Activated T-cell treated with anti-CD3 and anti-CD28 coated beads, Interleukin-2, amount 50 U/mL, for 48 hours (primary cell): ENCODE measurements around the gene MLLT10.
A peak's percentile ranks its signal among the peaks of the same experiment; 100 is the strongest.

Experiments
- DNase-seq, 2 experiments: peaks; one replicate each; pipeline ENCODE4 v3.0.0-alpha.2; 2020

The MLLT10 gene

DNA sequence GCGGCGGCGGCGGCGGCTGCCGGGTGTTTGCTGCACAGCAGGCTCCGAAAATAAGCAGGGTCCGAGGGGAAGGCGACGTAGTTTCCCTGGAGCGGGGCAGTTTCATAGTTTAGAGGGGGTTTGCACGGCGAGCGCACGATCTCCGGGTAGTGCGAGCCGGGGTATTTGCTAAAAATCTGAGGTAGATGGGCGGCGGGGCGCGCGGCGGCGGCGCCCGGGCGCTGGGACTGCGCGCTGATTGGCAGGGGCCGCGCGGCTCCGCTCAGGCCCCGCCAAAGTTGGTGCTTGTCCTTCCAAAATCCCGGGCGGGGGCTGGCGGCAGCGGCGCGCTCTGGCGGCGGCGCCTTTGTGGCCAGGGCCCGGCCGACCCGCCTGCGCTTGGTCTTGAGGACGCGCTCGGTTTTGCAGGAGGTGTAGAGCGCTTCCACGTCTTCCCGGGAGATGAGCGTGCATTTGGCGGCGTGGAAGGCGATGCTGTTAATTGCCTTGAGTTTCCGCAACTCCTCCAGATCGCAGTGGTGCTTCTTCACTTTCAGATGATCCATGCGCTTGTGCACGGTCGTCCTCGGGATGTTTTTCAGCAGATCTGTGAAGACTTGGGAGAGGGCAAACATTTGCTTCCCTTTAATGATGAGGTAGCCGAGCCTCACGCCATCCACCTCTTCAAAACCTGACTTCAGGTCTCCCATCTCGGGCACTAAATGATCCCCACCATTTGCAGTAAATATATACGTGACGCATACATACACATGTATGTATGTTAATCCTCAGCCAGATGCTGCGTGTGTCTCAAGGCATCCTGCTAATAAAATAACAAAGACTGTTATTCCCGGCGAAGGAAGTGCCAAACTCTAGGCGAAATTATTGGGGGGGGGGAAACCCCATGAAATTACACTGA lies 16.6 kb upstream of the MLLT10 start:
- DNase-seq, result peak; percentile 45 to 63

DNA sequence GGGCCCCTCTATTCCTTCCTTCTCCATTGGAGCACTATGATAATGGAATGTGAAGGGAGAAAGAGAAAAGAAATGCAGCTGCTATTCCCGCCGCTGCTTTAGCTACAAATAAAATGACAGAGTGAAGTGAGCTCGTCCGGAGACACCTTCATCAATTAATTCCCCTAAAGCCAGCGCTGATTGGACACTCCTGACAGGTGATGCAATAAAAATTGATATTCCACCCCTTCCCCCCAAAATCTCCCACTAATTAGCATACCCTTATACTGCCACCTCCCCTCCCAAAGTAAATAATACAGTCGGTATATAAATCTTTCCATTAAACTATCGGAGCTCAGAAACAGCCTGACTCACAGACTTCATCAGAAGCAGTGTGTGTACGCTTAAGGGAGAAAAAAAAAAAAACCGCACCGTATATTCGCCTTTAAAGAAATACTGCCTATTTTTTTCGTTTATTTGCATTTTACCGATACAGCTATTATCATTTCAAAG lies 15.8 kb upstream of the MLLT10 start:
- DNase-seq, result no peak

DNA sequence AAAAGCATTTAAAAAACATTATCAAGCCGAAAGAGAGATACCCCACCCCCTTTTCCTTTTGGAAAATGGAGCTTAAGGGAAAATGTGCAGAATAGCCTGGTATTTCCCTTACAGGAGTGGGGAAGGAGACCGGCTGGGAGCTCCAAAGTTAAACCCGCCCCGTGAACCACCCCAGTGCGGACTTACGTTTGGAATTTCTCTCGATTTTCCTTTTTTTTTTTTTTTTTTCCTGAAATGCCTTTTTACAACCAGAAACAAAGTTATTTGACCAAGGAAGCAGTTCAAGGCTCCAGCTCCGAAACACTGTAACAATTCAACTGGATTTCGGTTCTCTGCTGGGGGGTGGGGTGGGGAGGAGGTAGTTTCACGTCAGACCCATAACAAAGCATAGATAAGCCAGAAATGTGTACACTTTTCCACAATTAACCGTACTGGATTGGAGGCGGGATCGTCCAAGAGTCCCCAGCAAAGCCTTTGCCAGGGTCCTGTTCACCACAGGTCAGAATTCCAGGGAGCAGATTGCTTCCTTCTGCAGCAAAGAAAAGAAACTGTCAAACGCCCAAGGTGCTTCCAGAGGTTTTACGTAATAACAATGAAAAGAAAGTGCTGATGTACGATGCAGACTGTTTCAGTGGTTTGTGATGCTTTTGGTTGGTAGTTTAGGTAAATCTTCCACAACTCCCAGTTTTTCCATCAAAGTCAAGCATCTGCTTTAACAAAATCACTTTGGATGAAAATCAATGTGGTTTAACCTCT lies 15.2 kb upstream of the MLLT10 start:
- no peak for DNase-seq

GRCh38 chr10:21519397-21519933 lies 14.6 kb upstream of the MLLT10 start:
- no peak for DNase-seq

DNA sequence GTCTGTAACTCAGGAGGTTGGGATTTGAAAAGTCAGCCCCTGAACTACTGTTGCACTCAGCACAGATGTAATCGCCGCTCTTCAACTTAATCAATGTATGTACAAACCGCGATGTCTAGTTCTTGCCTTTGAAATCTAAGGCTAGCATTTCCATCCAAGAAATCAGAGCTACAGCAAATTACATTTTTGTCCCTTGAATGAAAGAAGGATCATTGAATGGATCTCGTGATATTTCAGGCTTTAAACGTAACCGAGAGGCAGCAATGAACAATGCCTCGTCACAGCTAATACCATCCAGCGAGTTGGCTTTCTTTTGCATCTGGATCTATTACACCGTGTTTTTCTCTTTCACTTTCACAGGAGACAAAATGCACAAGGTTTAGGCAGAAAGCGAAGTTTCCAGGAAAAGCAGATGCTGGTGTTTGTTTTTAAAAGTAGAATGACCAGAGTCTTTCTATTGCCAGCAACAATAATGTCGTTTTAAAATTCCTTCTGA lies 14.0 kb upstream of the MLLT10 start:
- DNase-seq, result no peak

- DNase-seq, result no peak
Measured at GRCh38 chr10:21520509-21520908, 13.5 kb upstream of the MLLT10 start.

DNA sequence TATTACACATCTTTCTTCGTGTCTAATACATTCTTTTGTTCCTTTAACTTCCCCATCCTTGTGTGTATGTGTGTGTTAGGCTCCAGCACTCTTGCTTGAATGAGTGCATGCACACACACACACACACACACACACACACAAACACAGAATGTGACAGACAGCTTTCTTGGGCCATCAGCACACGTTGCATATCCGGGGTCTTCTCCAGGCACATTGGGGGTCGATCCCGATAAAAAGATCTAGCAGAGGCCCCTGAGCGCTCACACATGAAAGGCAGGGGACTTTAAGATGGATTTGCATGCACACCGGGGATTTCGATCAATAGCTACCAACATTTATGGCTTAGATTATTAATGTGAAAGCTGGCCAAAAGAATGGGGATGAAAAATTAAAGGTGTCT lies 13.1 kb upstream of the MLLT10 start:
- no peak for DNase-seq

DNA sequence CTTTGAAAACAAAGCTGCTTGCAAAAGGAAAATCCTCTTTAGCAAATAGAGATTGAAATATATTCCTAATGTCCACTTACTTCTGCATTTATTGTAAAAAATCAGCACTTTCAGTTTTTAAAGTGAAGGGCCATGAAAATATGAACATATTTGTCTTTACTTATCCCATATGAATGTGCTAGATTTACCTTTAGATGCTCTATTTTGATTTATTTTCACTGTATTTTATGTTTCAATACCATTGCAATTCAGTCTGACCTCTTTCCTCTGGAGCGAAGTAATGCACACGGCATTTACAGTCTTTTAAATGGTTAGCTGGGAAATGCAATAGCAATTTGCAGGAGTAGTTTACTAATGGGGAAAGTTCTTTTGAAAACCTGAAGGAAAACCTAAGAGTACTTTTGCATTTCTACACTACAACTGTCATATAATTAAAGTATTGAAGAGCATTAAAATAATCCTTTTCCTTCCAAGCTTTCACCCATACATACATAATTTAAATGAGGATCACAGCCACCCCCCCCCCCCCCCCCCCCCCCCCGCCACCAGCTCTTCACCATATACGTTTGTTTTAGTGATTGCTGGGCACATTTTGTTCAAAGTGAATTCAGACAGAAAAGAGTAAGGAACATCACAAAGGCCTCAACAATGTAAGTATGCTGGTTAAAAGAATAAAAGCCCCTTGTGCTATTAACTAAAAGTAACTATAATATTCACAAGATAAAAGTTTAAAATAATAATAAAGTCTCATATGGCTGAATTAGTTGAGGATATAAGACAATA lies 12.1 kb upstream of the MLLT10 start:
- no peak for DNase-seq

DNA sequence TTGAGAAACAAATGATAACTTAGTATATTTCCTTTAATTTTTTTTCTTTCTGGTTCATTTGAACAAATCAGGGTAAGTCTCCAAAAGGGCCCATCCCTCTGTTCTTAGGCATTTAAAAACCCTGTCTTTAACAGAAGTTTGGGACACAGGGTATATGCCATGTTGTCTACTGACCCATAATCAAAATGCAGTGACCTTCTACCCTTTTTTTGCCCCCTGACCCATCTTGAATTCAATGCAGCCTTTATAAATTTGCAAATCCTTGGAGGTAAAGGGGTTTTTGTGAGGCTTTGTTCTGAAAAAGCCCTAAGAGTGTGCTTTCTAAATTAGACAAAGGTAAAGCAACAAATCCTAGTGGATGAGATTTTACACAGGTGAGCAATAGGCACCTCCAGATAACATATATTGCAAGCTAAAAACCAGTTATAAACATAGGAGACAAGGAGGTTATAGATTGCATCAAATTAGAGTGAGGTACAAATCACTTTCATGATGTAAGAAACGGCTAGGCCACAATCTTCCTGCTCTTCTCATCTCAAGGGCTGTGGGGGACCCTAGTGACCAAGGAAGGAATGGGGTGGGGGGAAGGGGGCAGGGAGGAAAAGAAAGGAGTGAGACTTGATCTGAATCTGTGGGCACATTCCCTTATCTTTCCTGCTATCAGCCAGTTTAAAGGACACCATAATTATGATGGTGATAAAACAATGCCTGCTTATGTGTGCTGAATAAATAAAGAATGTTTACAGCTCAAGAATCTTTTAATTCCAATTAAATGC lies 11.2 kb upstream of the MLLT10 start:
- no peak for DNase-seq

DNA sequence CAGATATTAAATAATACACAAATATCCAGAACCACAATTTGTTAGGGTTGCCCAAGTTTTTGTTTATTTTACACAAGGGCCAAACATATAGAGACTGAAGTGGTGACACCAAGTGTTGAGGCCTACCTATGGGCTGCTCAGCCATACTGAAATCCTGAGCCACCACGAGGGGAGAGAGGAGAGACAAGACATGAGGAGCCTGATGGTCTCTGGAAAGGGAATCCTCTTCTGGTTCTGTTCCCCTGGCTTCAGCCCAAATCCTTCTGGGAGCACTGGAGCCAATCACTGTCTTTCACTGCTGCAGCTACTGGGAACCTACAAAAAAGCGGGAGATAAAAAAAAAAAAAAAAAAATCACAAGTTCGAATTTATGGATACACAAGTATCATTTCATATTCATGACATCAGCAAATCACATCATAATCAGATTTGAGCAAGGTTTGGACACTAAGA lies 10.4 kb upstream of the MLLT10 start:
- DNase-seq, result no peak

DNA sequence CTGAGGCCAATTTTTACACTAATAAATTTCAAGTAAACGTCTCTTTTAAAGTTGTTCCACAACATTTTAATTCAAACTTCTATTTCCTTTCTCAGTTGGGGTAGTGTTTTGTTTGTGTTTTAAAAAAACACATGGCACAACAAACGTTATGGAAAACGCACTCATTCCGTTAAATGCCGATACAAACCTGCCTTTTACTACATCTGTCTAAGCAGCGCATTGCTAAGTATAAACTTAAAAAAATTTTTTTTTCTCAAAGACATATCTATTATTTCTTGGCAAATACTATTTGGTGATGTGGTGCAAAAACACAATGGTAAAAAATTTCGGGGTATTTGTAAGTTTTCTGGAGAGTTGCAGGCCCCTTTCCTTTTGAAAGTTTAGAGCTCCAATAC lies 9.9 kb upstream of the MLLT10 start:
- DNase-seq, result no peak

DNA sequence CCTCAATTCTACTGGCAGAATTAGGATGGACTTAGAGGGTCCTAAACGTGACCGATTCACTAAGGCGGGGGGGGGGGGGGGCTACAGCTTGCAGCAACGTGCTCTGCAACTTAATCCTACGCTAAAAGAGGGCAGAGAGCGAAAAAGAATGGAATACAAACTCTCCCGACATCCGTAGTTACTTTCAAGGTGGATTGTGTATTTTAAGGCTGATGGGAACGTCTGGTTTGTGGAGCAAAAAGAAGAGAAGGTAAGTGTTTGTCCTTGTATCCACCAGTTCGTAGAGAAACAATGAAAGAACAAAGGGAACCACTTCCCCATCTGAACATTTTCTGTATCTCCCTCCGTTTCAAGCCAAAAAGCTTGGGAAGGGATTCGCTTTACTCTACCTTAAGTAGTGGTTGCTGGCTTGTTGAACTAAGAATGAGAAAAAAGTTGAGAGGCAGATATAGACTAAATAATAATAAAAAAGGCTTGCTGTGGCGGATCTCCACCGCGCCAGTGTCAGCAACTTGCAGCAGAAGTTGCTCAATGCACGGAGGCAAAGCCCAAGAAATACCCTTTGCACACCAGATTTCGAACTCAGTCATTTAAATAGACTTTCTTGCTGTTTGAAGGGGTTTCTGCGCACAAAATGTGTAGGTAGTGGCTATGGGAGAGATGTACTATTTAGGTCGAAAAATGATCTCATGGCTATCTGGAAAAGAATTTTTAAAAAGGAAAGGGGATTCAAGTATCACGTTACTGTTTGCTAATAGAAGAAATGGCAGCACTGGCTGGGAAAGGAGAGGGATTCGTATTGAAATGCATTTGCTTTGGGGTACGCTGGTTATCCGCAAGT lies 9.3 kb upstream of the MLLT10 start:
- no peak for DNase-seq

- DNase-seq, result peak in 1 of 2 experiments; percentile 75
Measured at GRCh38 chr10:21525367-21526187, 8.5 kb upstream of the MLLT10 start, which contains the start of gene SKIDA1. TSS of gene SKIDA1 (minus strand) at chr10:21525682. CDS start at chr10:21517822, 7,860 bp downstream.

- DNase-seq, result peak; percentile 69 to 80
Measured at GRCh38 chr10:21526188-21526859, 7.7 kb upstream of the MLLT10 start.

DNA sequence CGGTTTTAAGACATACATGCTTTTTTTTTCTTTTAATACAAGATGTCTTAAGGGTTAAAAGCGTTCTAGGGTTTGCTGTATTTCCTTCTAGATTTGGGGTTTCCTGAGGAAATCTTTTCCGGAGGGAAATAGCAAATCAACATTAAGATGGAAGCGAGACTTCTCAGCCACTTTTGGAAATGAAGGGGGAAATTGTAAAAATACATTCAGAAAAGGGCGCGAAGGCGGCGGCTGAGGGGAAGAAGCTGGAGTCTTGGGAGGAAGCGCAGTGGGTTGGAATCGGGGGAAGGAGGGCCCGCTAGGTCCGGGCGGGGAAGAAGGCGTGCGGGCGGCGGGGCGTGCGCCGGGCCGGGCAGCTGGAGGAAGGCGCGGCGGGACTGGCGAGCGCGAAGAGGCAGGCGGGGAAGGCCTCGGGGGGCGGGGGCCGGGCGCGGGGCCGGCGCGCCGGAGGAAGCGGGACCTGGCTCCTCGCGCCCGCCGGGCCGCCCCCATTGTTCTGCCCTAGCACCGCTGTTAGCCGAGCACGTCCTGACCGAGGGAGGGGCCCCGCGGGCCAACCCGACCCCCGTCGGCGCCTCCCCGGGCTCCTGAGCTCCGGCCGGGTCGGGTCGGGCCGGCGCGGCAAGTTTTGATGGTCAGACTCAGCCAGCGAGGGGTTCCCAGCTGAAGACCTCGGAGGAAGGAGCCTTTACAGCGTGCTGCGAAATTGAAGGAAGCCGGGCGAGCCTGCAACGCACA lies 7.0 kb upstream of the MLLT10 start:
- peak; percentile 55 to 69 for DNase-seq

DNA sequence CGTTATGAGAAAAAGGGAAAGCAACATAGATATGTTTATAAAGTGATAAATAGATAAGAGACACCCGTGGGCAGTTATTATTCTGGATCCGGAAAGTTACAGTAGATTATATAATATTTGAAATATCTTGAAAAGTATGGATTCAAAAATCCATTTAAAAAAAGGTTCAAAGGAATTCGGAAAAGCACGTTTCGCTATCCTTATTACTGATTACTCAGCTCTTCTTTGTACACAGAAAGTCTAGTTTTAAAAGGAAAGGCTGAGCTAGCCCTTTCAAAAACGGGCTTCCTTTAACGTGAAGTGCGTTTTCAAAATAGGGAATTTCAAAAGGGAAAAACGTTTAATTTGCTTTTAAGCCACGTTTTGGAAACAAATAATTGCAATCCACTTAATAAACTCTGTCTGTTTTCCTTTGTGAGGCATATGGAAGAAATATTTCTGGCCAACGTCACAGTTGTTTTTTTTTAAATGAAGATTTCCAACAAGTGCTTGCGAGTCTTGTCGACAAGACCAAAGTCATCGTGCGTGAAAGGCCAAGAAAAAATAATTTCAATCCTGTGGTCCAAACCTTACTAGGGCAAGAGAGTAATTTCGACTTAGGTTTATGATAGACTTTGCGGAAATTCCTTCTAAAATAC lies 6.3 kb upstream of the MLLT10 start:
- DNase-seq, result no peak

DNA sequence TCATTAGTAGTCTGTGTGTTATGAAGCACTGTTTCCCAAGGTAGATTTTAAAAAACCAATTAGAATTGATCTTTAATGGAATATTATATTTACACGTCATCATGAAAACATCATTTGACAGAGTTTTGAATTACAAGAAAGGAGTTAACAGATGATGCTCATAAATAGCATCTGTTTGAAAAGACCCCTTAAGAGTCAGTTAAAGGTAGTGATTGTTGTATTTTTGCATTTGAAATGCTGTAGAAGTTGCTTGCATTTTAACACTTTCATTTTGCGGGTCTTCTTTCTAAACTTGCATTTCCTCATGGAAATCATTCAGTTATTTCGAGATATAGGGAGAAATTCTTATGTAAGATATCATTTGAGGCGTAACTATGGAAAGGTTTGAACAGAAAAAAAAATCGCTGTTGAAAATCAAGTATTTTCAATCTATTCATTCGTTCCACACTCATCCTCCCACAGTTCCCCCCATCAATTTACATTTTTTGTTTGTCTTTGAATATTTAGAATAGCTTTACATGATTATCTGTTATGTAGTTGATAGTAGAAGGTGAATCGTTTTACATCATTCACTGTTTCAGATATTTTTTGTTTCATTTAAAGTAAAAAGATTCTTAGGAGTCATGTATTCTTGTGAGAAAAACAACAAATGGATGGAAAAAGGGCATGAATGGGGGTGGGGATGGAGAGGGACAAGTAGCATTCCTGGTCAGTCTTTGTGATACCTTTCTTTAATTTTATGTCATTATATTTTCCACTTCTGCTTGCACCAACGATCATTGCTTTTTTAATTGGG lies 5.6 kb upstream of the MLLT10 start:
- DNase-seq, result no peak
